DND-41 (cell line): Measurements from ENCODE around the gene OBSL1.

Source experiments
- EZH2 ChIP-seq: IDR thresholded peaks from 3 replicates; pipeline ENCODE4 v1.6.1; 2012; ENCODE audit warnings: borderline replicate concordance, low read depth, mild to moderate bottlenecking, moderate library complexity, low read length, inconsistent platforms; ENCODE audit not compliant: severe bottlenecking
- TF ChIP-seq, protein P1 (sequence below): IDR thresholded peaks from 2 replicates; pipeline ENCODE4 v1.5.1; 2012; ENCODE audit warnings: borderline replicate concordance, low read length, moderate library complexity, mild to moderate bottlenecking; ENCODE audit not compliant: poor library complexity, severe bottlenecking; ENCODE audit errors: extremely low read depth

GRCh38 chr2:219603771-219604170 is 32.4 kb upstream of the OBSL1 start:
- TF ChIP-seq, protein P1, sequence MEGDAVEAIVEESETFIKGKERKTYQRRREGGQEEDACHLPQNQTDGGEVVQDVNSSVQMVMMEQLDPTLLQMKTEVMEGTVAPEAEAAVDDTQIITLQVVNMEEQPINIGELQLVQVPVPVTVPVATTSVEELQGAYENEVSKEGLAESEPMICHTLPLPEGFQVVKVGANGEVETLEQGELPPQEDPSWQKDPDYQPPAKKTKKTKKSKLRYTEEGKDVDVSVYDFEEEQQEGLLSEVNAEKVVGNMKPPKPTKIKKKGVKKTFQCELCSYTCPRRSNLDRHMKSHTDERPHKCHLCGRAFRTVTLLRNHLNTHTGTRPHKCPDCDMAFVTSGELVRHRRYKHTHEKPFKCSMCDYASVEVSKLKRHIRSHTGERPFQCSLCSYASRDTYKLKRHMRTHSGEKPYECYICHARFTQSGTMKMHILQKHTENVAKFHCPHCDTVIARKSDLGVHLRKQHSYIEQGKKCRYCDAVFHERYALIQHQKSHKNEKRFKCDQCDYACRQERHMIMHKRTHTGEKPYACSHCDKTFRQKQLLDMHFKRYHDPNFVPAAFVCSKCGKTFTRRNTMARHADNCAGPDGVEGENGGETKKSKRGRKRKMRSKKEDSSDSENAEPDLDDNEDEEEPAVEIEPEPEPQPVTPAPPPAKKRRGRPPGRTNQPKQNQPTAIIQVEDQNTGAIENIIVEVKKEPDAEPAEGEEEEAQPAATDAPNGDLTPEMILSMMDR: no peak
- TF ChIP-seq EZH2: no peak
